A673 (cell line): ENCODE data around the gene FSTL4.

Source experiments
- EZH2 ChIP-seq: fragments of 200-600 bp; sonication (generic); IDR thresholded peaks from 2 replicates; pipeline ENCODE4 v1.6.1; 2017; ENCODE audit warnings: borderline replicate concordance, low read depth, mild to moderate bottlenecking, mixed read lengths, antibody characterized with exemption, low read length; ENCODE audit not compliant: poor library complexity, severe bottlenecking
- TF ChIP-seq, protein P1 (sequence below): fragments of 300-800, 200-600 bp; sonication (generic); conservative IDR thresholded peaks from 2 replicates; pipeline ENCODE4 v1.5.1; 2017; ENCODE audit warnings: low read depth, mild to moderate bottlenecking, antibody characterized with exemption, low read length, moderate library complexity, mixed read lengths

DNA sequence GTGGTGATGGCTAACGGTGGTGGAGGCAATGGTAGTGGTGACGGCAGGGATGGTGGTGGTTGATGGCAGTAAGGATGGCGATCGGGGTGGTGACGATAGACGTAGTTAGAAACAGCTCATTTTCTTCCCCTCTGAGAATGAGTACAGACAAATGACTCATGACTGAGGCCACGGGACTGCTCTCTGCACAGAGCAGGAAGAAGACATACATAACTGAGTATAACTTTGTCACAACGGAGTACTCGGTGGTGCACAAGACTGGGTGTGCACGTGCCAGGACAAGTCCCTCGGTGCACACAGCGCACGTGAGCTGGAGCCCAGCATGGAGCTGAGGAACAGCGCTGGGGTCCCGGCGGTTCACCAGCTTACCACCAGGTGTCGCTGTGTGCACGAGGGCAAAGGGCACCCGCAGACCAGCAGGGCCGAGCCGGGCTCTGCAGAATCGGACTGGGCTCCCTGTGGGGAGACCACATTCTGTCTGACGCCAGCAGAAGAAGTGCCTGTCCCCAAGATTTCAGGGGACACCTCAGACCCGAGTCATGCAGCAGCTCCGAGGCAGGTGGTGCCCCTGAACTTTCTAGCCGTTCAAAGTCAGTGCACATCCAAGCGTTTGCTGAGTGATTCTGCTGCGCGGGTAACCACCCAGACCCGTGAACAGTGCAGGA, 188.6 kb downstream of the FSTL4 start:
- TF ChIP-seq, protein P1, sequence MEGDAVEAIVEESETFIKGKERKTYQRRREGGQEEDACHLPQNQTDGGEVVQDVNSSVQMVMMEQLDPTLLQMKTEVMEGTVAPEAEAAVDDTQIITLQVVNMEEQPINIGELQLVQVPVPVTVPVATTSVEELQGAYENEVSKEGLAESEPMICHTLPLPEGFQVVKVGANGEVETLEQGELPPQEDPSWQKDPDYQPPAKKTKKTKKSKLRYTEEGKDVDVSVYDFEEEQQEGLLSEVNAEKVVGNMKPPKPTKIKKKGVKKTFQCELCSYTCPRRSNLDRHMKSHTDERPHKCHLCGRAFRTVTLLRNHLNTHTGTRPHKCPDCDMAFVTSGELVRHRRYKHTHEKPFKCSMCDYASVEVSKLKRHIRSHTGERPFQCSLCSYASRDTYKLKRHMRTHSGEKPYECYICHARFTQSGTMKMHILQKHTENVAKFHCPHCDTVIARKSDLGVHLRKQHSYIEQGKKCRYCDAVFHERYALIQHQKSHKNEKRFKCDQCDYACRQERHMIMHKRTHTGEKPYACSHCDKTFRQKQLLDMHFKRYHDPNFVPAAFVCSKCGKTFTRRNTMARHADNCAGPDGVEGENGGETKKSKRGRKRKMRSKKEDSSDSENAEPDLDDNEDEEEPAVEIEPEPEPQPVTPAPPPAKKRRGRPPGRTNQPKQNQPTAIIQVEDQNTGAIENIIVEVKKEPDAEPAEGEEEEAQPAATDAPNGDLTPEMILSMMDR = peak; percentile 92
- no peak for TF ChIP-seq EZH2
